Testis (tissue), 3 donors: ENCODE data around the gene SNX21. TPM values are rescaled to one million over a fixed set of nuclear protein-coding genes. Genes with fewer than 3 reads are reported as not detected.

Experiments
- DNase-seq: peaks from one replicate; pipeline ENCODE4 v3.0.0-alpha.2; 2019
- H3K27ac ChIP-seq, 2 donors: fragments of 200-600 bp; sonication (generic); one replicate each; pipeline ENCODE4 v1.5.1; 2019
- H3K27me3 ChIP-seq: fragments of 200-600 bp; sonication (generic); one replicate; pipeline ENCODE4 v1.5.1; 2019
- H3K36me3 ChIP-seq: fragments of 200-600 bp; sonication (generic); one replicate; pipeline ENCODE4 v1.5.1; 2017; ENCODE audit warnings: low read depth; ENCODE audit errors: missing control alignments
- H3K4me1 ChIP-seq: fragments of 200-600 bp; sonication (generic); one replicate; pipeline ENCODE4 v1.5.1; 2019
- H3K4me3 ChIP-seq, 2 donors: fragments of 200-600 bp; sonication (generic); one replicate each; pipeline ENCODE4 v1.5.1; 2017 to 2019
- H3K9me3 ChIP-seq: fragments of 200-600 bp; sonication (generic); one replicate; pipeline ENCODE4 v1.5.1; 2017
- POLR2A ChIP-seq: fragments of 450-650 bp; IDR thresholded peaks from one replicate; pipeline ENCODE4 v1.6.1; 2017; ENCODE audit warnings: antibody characterized with exemption, mild to moderate bottlenecking, moderate library complexity
- WGBS, 2 donors: methylation state at CpG; one replicate each; pipeline ENCODE4 v1.1.5; 2018; 5-methylcytosine and 5-hydroxymethylcytosine counted together
- intact Hi-C: fragments of 100-400 bp; cut with DNase I; formaldehyde crosslinking; loops from one replicate; pipeline ENCODE4 v1.15.1; 2023; ENCODE audit warnings: low total_unique reads
- polyA plus RNA-seq: library from polyadenylated mRNA; stranded (reverse); fragments of 350-450 nt; fragmentation: Illumina TruSeq; extraction: RNeasy Lipid Tissue Mini Kit (QIAGEN cat#74804); gene quantifications from one replicate; pipeline ENCODE4 v1.2.3, GENCODE V29; 2014; ENCODE audit warnings: low read depth, low replicate concordance; ENCODE audit not compliant: insufficient read depth
- total RNA-seq, 2 donors: library from RNA; depleted of rRNA; stranded (reverse); fragments of >200 nt; gene quantifications; one replicate each; pipeline ENCODE4 v1.2.3, GENCODE V29; 2016
- TF ChIP-seq, protein P1 (sequence below), 3 experiments: fragments of 450-650 bp in 2 of 3; fragments of 200-600 bp in 1 of 3; sonication (generic) in 1 of 3; IDR thresholded peaks; one replicate each; pipeline ENCODE4 v1.5.1; 2016 to 2019; ENCODE audit warnings: antibody characterized with exemption in 3 of 3, mild to moderate bottlenecking in 2 of 3, moderate library complexity in 1 of 3

Gene SNX21
- total and polyA plus RNA-seq, 3 donors from 2014 or later = 23.9 to 82.4 (median 77.9) TPM

DNA sequence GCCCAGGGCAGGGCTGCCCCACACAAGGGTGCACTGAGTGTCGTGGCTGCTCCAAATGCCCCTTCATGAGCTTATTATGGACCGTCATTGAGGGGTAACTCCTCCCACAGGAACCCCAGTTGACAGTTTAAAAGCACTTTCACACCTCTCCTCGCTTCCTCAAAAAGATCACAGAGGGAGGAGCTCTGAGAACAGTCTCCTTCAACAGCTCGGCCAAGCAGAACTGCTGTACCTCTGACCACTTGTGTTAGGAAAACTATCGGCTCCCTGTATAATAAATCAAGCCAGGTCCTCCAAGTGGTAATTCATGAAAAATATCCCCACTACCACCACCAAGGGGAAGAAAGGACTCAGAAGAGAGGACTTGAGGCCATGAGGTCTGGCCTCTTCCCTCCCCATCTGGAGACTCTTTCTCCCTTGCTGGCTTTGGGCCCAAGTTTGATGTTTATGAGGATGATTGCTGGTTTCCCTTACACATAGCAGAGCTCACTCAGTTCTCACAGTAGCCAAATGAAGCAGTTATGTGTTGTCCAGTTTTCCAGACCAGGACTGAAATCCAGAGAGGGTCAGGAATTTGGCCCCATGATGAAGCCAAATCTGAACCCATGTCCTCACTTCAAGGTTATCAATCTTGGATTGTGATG, 8.7 kb downstream of the SNX21 start:
- Histone ChIP-seq H3K27ac (peak overlapping the region in 1 of 2 donors; percentile 9), H3K4me3 (no peak overlapping the region), H3K27me3 (no peaks in the 10 kb centered on the region), H3K36me3 (no peaks in the 10 kb centered on the region), H3K9me3 (no peaks in the 10 kb centered on the region), H3K4me1 (peaks cover 18% of the 10 kb centered on the region)
- DNase-seq = peak; percentile 56
- intact Hi-C loops = no loop called here
- WGBS, 2 donors = 44 to 53% methylated on average over 4 to 5 of the region's 5 CpGs
- TF ChIP-seq POLR2A = no peak
- TF ChIP-seq, protein P1, sequence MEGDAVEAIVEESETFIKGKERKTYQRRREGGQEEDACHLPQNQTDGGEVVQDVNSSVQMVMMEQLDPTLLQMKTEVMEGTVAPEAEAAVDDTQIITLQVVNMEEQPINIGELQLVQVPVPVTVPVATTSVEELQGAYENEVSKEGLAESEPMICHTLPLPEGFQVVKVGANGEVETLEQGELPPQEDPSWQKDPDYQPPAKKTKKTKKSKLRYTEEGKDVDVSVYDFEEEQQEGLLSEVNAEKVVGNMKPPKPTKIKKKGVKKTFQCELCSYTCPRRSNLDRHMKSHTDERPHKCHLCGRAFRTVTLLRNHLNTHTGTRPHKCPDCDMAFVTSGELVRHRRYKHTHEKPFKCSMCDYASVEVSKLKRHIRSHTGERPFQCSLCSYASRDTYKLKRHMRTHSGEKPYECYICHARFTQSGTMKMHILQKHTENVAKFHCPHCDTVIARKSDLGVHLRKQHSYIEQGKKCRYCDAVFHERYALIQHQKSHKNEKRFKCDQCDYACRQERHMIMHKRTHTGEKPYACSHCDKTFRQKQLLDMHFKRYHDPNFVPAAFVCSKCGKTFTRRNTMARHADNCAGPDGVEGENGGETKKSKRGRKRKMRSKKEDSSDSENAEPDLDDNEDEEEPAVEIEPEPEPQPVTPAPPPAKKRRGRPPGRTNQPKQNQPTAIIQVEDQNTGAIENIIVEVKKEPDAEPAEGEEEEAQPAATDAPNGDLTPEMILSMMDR (IDR thresholded peaks at IDR 0.05) = no peak

DNA sequence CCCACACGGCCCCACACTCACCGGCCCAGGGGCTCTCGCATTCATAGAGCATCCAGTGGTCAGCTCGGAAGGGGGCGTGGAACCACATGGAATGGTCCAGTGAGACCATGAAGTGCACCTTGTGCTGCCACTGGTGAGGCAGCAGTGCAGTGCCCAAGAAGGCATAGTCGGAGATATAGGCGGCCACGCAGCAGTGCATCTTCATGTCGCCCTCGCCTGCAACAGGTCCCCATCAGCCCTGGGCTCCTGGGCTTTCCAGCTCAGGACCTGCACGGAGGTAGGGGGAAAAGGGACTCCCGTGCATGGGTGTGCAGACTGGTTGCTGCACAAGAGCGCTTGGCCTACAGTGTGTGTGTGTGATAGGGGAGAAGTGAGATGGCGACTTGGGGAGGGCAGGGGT, 9.9 kb downstream of the SNX21 start:
- no peak for DNase-seq
- WGBS, 2 donors = 88 to 92% methylated on average over 7 to 14 of the region's 14 CpGs
- intact Hi-C loops = no loop called here
- Histone ChIP-seq H3K9me3 (no peaks in the 10 kb centered on the region), H3K4me1 (peaks cover 18% of the 10 kb centered on the region), H3K27me3 (no peaks in the 10 kb centered on the region), H3K36me3 (no peaks in the 10 kb centered on the region), H3K4me3 (no peak overlapping the region), H3K27ac (peak overlapping the region in 1 of 2 donors; percentile 9)
- no peak for TF ChIP-seq POLR2A
- TF ChIP-seq, protein P1 (IDR thresholded peaks at IDR 0.05) = no peak

DNA sequence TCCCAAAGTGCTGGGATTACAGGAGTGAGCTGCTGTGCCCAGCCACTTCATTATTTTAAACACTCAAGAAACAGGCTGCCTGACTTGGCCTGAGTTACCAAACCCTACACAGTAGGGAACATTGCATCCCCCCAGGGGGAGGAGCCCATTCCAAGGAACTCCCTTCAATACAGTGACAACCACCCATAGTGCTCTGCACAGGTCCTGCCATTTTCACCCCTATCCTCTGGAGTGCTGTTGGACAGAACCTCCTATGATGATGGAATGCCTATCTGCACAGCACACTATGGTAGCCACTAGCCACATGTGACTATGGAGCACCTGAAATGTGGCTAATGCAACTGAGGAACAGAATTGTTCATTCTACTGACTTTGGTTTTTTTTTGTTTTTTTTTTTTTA, 11.9 kb downstream of the SNX21 start:
- Histone ChIP-seq H3K4me1 (peaks cover 18% of the 10 kb centered on the region), H3K27ac (no peak overlapping the region), H3K9me3 (no peaks in the 10 kb centered on the region), H3K27me3 (no peaks in the 10 kb centered on the region), H3K36me3 (no peaks in the 10 kb centered on the region), H3K4me3 (no peak overlapping the region)
- TF ChIP-seq, protein P1 (IDR thresholded peaks at IDR 0.05) = no peak
- no peak for TF ChIP-seq POLR2A
- intact Hi-C loops = no loop called here
- DNase-seq = no peak

DNA sequence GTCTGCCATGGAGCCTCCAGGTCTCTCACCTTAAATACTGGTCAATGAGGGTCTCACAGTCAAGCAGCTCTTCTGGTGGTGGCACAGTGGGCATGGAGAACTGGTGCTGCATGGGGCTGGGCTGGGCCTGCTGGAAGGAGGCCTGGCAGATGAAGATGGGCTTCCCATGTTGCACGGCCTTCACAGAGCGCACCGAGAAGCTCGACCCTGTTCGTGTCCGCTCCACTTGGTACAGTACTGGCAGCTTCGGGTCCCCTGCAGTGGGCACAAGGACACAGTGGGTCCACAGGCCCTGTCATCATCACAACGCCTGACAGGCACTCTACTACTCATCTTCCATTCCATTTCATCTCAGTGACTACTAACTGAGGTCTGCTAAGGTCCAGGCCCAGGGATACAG, 14.8 kb downstream of the SNX21 start:
- intact Hi-C loops = no loop called here
- DNase-seq = no peak
- no peak for TF ChIP-seq POLR2A
- TF ChIP-seq, protein P1 (IDR thresholded peaks at IDR 0.05) = no peak
- H3K4me1 ChIP-seq = peaks cover 15% of the 10 kb centered on the region
- no peak overlapping the region for H3K27ac ChIP-seq
- no peak overlapping the region for H3K4me3 ChIP-seq
- H3K36me3 ChIP-seq = no peaks in the 10 kb centered on the region
- WGBS, 2 donors = 80 to 97% methylated on average over 2 to 8 of the region's 8 CpGs
- no peaks in the 10 kb centered on the region for H3K27me3 ChIP-seq
- no peaks in the 10 kb centered on the region for H3K9me3 ChIP-seq

DNA sequence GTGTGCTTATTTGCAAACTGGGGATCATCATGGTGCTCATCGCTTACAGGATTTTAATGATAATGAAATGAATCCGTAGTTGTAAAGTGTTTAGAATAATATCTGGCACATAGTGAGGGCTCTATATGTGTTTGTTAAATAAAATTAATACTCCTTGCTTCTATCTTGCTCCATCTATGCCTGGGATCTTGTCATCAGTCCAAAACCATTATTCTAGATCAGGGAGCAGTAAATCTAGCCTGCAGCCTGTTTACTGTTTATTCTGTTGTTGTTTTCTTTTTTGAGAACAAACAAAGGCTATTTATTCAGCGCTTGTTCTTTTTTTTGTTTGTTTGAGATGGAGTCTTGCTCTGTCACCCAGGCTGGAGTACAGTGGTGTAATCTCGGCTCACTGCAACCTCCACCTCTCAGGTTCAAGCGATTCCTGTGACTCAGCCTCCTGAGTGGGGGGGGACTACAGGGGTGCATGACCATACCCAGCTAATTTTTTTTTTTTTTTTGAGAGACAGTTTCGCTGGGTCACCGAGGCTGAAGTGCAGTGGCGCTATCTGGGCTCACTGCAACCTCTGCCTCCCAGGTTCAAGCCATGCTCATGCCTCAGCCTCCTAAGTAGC, 15.5 kb downstream of the SNX21 start:
- no peak overlapping the region for H3K4me3 ChIP-seq
- 93 to 94% methylated on average over 8 of the region's 8 CpGs for WGBS, 2 donors
- TF ChIP-seq POLR2A = no peak
- TF ChIP-seq, protein P1 (IDR thresholded peaks at IDR 0.05) = no peak
- intact Hi-C loops = no loop called here
- H3K27me3 ChIP-seq = no peaks in the 10 kb centered on the region
- no peaks in the 10 kb centered on the region for H3K36me3 ChIP-seq
- no peak for DNase-seq
- peaks cover 15% of the 10 kb centered on the region for H3K4me1 ChIP-seq
- no peak overlapping the region for H3K27ac ChIP-seq
- H3K9me3 ChIP-seq = no peaks in the 10 kb centered on the region
